GM12874 (cell line): ENCODE data around the gene SEPHS1.
A peak's percentile ranks its signal among the peaks of the same experiment; 100 is the strongest.

Experiments
- CTCF ChIP-seq: IDR thresholded peaks from 2 replicates; pipeline ENCODE4 v1.5.1; 2011; ENCODE audit warnings: low read depth, mild to moderate bottlenecking, control low read depth, low read length, moderate library complexity; ENCODE audit not compliant: insufficient read depth

Gene SEPHS1

GRCh38 chr10:13291821-13292773 is 56.0 kb downstream of the SEPHS1 start:
- no peak for TF ChIP-seq CTCF

GRCh38 chr10:13291061-13291460 is 57.0 kb downstream of the SEPHS1 start:
- TF ChIP-seq CTCF, result no peak

- TF ChIP-seq CTCF, result no peak
Observed at GRCh38 chr10:13284050-13284449, 64.0 kb downstream of the SEPHS1 start.

GRCh38 chr10:13276749-13277365 is 71.2 kb downstream of the SEPHS1 start:
- no peak for TF ChIP-seq CTCF

GRCh38 chr10:13272164-13272571 is 75.9 kb downstream of the SEPHS1 start:
- TF ChIP-seq CTCF, result no peak

GRCh38 chr10:13271552-13272163 is 76.4 kb downstream of the SEPHS1 start:
- TF ChIP-seq CTCF, result peak; percentile 84

GRCh38 chr10:13270877-13271551 is 77.1 kb downstream of the SEPHS1 start:
- no peak for TF ChIP-seq CTCF
